ENCODE measurements around the gene ZNF326. TPM values are rescaled to one million over a fixed set of nuclear protein-coding genes. Genes with fewer than 3 reads are reported as not detected.
"Not testable (repeated sequence)": the region's sequence is repeated elsewhere in the genome, so short reads cannot be mapped to it uniquely, and the experiment has no call there.

ZNF326 gene
- total RNA-seq, 4 donors from 2014 or later, result 7.9 to 25.3 (median 18.8) TPM

DNA sequence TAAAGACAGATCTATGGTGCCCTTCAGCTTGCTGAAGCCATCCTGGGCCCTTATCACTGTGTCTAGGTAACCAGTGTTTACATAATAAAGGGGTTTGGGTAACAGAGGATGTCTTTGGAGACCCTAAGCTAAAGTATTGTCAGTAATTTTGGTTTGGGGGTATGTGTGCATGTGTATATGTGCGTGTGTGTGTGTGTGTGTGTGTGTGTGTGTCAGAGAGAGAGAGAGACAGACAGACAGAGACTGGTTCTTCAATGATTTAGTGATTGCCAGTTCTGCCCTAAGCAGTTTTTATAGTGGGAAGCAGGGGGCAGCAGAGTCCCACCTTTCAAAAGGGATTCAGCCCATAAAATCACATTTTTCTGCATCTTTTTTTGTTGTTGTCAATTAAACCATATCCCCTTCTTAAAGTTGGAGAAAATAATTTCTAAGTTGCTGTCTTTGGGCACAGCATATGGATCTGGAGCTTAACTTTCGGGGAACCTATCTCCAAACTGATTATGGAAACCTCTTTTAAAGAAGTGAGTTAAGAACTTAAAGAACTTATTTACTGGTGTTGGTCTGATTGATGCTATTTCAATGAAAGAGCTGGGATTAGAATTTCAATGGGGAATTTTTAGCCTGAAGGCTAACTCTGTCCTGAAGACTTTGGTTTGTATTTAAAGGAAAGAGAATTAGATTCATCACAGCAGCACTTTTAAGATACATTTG, 51.1 kb downstream of the ZNF326 start:
- intact Hi-C loops (cut with DNase I), result no loop called here
- Histone ChIP-seq H3K27me3 (no peaks in the 10 kb centered on the region), H3K4me1 (no peaks in the 10 kb centered on the region), H3K9me3 (no peaks in the 10 kb centered on the region), H3K27ac (no peak overlapping the region), H3K4me3 (no peak overlapping the region), H3K36me3 (no peaks in the 10 kb centered on the region)
- WGBS, 2 donors, result 24 to 44% methylated on average over 2 of the region's 2 CpGs
- no peak for DNase-seq
- TF ChIP-seq, protein P1, sequence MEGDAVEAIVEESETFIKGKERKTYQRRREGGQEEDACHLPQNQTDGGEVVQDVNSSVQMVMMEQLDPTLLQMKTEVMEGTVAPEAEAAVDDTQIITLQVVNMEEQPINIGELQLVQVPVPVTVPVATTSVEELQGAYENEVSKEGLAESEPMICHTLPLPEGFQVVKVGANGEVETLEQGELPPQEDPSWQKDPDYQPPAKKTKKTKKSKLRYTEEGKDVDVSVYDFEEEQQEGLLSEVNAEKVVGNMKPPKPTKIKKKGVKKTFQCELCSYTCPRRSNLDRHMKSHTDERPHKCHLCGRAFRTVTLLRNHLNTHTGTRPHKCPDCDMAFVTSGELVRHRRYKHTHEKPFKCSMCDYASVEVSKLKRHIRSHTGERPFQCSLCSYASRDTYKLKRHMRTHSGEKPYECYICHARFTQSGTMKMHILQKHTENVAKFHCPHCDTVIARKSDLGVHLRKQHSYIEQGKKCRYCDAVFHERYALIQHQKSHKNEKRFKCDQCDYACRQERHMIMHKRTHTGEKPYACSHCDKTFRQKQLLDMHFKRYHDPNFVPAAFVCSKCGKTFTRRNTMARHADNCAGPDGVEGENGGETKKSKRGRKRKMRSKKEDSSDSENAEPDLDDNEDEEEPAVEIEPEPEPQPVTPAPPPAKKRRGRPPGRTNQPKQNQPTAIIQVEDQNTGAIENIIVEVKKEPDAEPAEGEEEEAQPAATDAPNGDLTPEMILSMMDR (IDR thresholded peaks at IDR 0.05), result peak in 5 of 6 experiments; percentile 12 to 44 (median 28)
- TF ChIP-seq POLR2A (IDR thresholded peaks at IDR 0.05), result no peak

DNA sequence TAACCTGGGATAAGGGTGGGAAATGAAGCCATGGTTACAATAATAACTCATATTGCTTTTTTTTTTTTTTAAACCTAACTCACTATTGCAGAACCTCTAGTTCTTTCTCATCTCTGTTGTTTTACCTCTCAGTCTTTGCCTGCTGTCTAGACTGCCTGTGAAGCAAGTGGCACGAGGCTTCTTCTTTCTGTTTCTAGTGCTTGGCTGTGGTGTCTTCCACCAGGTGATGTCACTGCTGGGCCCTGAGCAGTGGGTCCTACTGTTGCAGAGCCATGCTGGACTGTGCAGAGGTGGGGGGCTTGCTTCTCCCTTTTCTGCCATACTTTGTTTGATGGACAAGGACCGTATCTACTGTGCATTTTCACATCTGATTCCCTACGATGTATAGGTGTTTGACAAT, 51.7 kb downstream of the ZNF326 start:
- DNase-seq, result no peak

DNA sequence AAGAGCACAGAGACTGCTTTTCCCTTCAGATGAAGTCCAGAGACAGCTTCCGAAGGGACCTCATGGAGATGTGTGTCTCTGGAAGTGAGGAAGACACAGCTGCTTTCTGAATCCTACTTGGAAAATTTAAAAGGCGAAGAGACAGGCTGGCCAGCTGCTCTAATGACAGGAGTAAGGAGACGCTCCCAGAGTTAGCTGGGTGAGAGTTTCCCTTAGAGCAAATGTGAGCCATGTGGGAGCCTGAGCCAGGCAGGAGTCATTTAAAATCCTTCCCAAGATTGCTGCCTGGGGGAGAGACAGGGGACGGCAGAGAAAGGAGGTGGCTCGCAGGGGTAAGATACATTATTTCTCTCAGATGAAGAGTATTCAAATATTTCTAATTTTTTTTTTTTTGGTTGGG, 53.1 kb downstream of the ZNF326 start:
- WGBS, 2 donors, result 71% methylated on average over 5 of the region's 5 CpGs
- H3K36me3 ChIP-seq, result no peaks in the 10 kb centered on the region
- no peaks in the 10 kb centered on the region for H3K9me3 ChIP-seq
- DNase-seq, result no peak
- intact Hi-C loops (cut with DNase I), result no loop called here
- H3K27ac ChIP-seq, result no peak overlapping the region
- TF ChIP-seq, protein P1 (IDR thresholded peaks at IDR 0.05), result no peak
- TF ChIP-seq POLR2A (IDR thresholded peaks at IDR 0.05), result no peak
- no peaks in the 10 kb centered on the region for H3K4me1 ChIP-seq
- H3K27me3 ChIP-seq, result no peaks in the 10 kb centered on the region
- no peak overlapping the region for H3K4me3 ChIP-seq

More for the DNA sequence above, 51.7 kb downstream of the ZNF326 start:
- H3K4me1 ChIP-seq, result no peaks in the 10 kb centered on the region
- H3K27ac ChIP-seq, result no peak overlapping the region
- H3K4me3 ChIP-seq, result no peak overlapping the region
- TF ChIP-seq POLR2A (IDR thresholded peaks at IDR 0.05), result no peak
- TF ChIP-seq, protein P1 (IDR thresholded peaks at IDR 0.05), result no peak
- intact Hi-C loops (cut with DNase I), result no loop called here
- 67 to 78% methylated on average over 3 of the region's 3 CpGs for WGBS, 2 donors
- H3K36me3 ChIP-seq, result no peaks in the 10 kb centered on the region
- H3K27me3 ChIP-seq, result no peaks in the 10 kb centered on the region
- H3K9me3 ChIP-seq, result no peaks in the 10 kb centered on the region

DNA sequence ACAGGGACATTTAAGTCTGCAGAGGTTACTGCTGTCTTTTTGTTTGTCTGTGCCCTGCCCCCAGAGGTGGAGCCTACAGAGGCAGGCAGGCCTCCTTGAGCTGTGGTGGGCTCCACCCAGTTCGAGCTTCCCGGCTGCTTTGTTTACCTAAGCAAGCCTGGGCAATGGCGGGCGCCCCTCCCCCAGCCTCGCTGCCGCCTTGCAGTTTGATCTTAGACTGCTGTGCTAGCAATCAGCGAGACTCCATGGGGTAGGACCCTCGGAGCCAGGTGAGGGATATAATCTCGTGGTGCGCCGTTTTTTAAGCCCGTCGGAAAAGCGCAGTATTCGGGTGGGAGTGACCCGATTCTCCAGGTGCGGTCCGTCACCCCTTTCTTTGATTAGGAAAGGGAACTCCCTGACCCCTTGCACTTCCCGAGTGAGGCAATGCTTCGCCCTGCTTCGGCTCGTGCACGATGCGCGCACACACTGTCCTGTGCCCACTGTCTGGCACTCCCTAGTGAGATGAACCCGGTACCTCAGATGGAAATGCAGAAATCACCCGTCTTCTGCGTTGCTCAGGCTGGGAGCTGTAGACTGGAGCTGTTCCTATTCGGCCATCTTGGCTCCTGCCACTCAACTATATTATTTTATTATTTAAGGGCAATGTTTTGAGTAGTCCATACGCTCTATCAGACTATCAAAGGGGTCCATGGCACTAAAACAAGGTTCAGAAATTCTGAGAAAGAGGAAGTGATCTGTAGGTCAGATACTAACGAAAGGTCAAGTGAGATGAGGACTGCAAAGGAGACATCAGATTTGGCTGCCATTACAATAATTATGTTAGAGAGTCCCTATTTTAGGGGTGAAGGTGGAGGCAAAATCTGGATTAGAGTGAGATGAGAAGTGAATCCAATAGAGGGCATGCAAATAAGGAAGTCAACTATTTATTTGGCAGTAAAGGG, 68.1 kb downstream of the ZNF326 start:
- H3K4me1 ChIP-seq; H3K9me3 ChIP-seq; H3K4me3 ChIP-seq; H3K36me3 ChIP-seq; H3K27ac ChIP-seq; intact Hi-C loops (cut with DNase I); H3K27me3 ChIP-seq; DNase-seq: not testable (repeated sequence)
- WGBS, 2 donors, result 93 to 97% methylated on average over 20 to 21 of the region's 31 CpGs

DNA sequence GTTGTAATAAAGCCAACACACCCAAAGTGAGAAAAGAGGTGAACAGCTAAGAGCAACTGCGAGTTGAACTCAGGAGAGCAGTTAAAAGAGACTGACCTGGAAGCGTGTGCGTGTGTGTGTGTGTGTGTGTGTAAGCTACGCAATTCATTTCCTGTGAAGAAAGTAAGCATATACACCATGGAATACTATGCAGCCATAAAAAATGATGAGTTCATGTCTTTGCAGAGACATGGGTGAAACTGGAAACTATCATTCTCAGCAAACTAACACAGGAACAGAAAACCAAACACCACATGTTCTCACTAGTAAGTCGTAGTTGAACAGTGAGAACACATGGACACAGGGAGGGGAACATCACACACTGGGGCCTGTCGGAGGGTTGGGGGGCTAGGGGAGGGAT, 69.2 kb downstream of the ZNF326 start:
- H3K27me3 ChIP-seq; H3K27ac ChIP-seq; H3K4me1 ChIP-seq; H3K9me3 ChIP-seq; H3K4me3 ChIP-seq; intact Hi-C loops (cut with DNase I); DNase-seq; H3K36me3 ChIP-seq: not testable (repeated sequence)
- WGBS, 2 donors, result 75 to 85% methylated on average over 6 of the region's 6 CpGs

Data from esophagus squamous epithelium (tissue), 5 donors.